Measurements from ENCODE around the gene PUM1.

DNA sequence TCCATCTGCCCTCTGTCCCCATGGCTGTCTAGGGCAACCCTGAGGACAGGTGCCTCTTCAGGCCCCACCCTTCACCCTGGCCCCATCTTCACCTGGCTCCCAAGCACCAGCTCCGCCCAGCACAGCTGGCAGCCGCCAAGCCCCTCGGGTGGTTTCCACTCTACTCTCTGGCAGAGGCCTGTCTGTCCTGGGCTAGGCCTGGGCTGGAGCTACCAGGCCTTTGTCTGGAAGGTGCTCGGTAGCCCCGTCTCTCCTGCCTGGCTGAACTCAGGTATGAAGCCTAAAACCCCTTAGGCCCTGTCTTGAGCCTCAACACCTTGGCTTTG is 174.3 kb downstream of the PUM1 start:
- TF ChIP-seq, protein P1, sequence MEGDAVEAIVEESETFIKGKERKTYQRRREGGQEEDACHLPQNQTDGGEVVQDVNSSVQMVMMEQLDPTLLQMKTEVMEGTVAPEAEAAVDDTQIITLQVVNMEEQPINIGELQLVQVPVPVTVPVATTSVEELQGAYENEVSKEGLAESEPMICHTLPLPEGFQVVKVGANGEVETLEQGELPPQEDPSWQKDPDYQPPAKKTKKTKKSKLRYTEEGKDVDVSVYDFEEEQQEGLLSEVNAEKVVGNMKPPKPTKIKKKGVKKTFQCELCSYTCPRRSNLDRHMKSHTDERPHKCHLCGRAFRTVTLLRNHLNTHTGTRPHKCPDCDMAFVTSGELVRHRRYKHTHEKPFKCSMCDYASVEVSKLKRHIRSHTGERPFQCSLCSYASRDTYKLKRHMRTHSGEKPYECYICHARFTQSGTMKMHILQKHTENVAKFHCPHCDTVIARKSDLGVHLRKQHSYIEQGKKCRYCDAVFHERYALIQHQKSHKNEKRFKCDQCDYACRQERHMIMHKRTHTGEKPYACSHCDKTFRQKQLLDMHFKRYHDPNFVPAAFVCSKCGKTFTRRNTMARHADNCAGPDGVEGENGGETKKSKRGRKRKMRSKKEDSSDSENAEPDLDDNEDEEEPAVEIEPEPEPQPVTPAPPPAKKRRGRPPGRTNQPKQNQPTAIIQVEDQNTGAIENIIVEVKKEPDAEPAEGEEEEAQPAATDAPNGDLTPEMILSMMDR (IDR thresholded peaks at IDR 0.05): no peak
- no peak for TF ChIP-seq POLR2A (IDR thresholded peaks at IDR 0.05)
- no peak for TF ChIP-seq POLR2AphosphoS5 (IDR thresholded peaks at IDR 0.05; ENCODE audit: insufficient read depth in 1 of 2, low read depth in 1 of 2)

Data from vagina (tissue), 2 donors.